ENCODE data around the gene TCP11L2. TPM values are rescaled to one million over a fixed set of nuclear protein-coding genes. Genes with fewer than 3 reads are reported as not detected.

Gene TCP11L2
- total and polyA plus RNA-seq, 2 of the 13 experiments (the other 11 are each of a cell fraction or from before 2014, with no cell fraction given): 4.6 to 24.1 TPM

GRCh38 chr12:106281056-106281782 lies 21.3 kb upstream of the TCP11L2 start (continued):
- TF ChIP-seq REXO4 (CRISPR knock-in tag; IDR thresholded peaks at IDR 0.05; ENCODE audit: borderline replicate concordance) (no peak), ISL2 (CRISPR knock-in tag; IDR thresholded peaks at IDR 0.05) (no peak), RNF219 (CRISPR knock-in tag; IDR thresholded peaks at IDR 0.05) (no peak), ARID5B (CRISPR knock-in tag; IDR thresholded peaks at IDR 0.05) (peak; percentile 73), ZNF550 (CRISPR knock-in tag; IDR thresholded peaks at IDR 0.05; ENCODE audit: borderline replicate concordance) (no peak), HNRNPLL (IDR thresholded peaks at IDR 0.05; ENCODE audit: low read depth, low read length, poor library complexity, severe bottlenecking) (no peak), NR2F6 (IDR thresholded peaks at IDR 0.05) (0 out of 2 replicates have a peak, but pooled peaks have one; percentile 6), NR2F6 (CRISPR knock-in tag; IDR thresholded peaks at IDR 0.05) (0 out of 2 replicates have a peak, but pooled peaks have one; percentile 17), JUN (CRISPR knock-in tag; IDR thresholded peaks at IDR 0.05) (no peak), ZNF354B (CRISPR knock-in tag; IDR thresholded peaks at IDR 0.05) (no peak), ZNF614 (CRISPR knock-in tag; IDR thresholded peaks at IDR 0.05; ENCODE audit: borderline replicate concordance) (no peak), PAWR (CRISPR knock-in tag; IDR thresholded peaks at IDR 0.05; ENCODE audit: borderline replicate concordance) (no peak), ZFYVE20 (CRISPR knock-in tag; IDR thresholded peaks at IDR 0.05; ENCODE audit: borderline replicate concordance, low read depth) (no peak), ZZZ3 (CRISPR knock-in tag; IDR thresholded peaks at IDR 0.05; ENCODE audit: borderline replicate concordance) (no peak), POLR2G (IDR thresholded peaks at IDR 0.05; ENCODE audit: low read depth, low read length) (no peak), DMTF1 (CRISPR knock-in tag; IDR thresholded peaks at IDR 0.05) (no peak), POGZ (CRISPR knock-in tag; IDR thresholded peaks at IDR 0.05) (no peak), MTF1 (CRISPR knock-in tag; IDR thresholded peaks at IDR 0.05) (no peak), ZNF562 (CRISPR knock-in tag; IDR thresholded peaks at IDR 0.05; ENCODE audit: borderline replicate concordance) (no peak), ZSCAN30 (CRISPR knock-in tag; IDR thresholded peaks at IDR 0.05) (no peak), ZNF558 (CRISPR knock-in tag; IDR thresholded peaks at IDR 0.05; ENCODE audit: borderline replicate concordance) (no peak), ELF3 (CRISPR knock-in tag; IDR thresholded peaks at IDR 0.05) (0 out of 2 replicates have a peak, but pooled peaks have one; percentile 22), YY1 (IDR thresholded peaks at IDR 0.05; ENCODE audit: insufficient read depth, insufficient replicate concordance, low read depth, low read length) (no peak)
